Retinal pigment epithelial cell (primary cell): ENCODE data around the gene SV2C.

Source experiments
- DNase-seq: peaks from one replicate; pipeline ENCODE4 v3.0.0-alpha.2; 2010; ENCODE audit warnings: low read depth
- H3K4me3 ChIP-seq: 2 replicates; pipeline ENCODE4 v1.5.1; 2011; ENCODE audit warnings: mild to moderate bottlenecking, low read length, control low read depth, moderate library complexity
- CTCF ChIP-seq: conservative IDR thresholded peaks from 2 replicates; pipeline ENCODE4 v1.5.1; 2011; ENCODE audit warnings: low read depth, low read length, control low read depth, inconsistent platforms

The SV2C gene

GRCh38 chr5:76269259-76269931 is 186.2 kb downstream of the SV2C start:
- no peak overlapping the region for H3K4me3 ChIP-seq
- DNase-seq, result no peak
- TF ChIP-seq CTCF, result no peak

- H3K4me3 ChIP-seq, result no peak overlapping the region
- DNase-seq, result no peak
- TF ChIP-seq CTCF, result no peak
Measured at GRCh38 chr5:76269932-76270610, 186.9 kb downstream of the SV2C start.

- DNase-seq, result no peak
- no peak for TF ChIP-seq CTCF
- no peak overlapping the region for H3K4me3 ChIP-seq
Measured at GRCh38 chr5:76271836-76272235, 188.7 kb downstream of the SV2C start.

- TF ChIP-seq CTCF, result no peak
- DNase-seq, result no peak
- no peak overlapping the region for H3K4me3 ChIP-seq
Measured at GRCh38 chr5:76273206-76273885, 190.2 kb downstream of the SV2C start.

- no peak overlapping the region for H3K4me3 ChIP-seq
- no peak for TF ChIP-seq CTCF
- no peak for DNase-seq
Measured at GRCh38 chr5:76274571-76274970, 191.4 kb downstream of the SV2C start.

- no peak overlapping the region for H3K4me3 ChIP-seq
- DNase-seq, result no peak
- no peak for TF ChIP-seq CTCF
Measured at GRCh38 chr5:76277736-76278135, 194.6 kb downstream of the SV2C start.
